Measurements from ENCODE around the gene SCO2.
"Not testable (repeated sequence)": the region's sequence is repeated elsewhere in the genome, so short reads cannot be mapped to it uniquely, and the experiment has no call there.

SCO2 gene

GRCh38 chr22:50550395-50550794 lies 25.0 kb upstream of the SCO2 start:
- no peak for DNase-seq

- DNase-seq = no peak
These were observed 23.8 kb upstream of the SCO2 start for GRCh38 chr22:50548921-50549790.

- DNase-seq = no peak
These were observed 22.9 kb upstream of the SCO2 start for GRCh38 chr22:50548040-50548920.

- DNase-seq = no peak
These were observed 22.0 kb upstream of the SCO2 start for GRCh38 chr22:50547263-50547985.

- DNase-seq = no peak
These were observed 21.2 kb upstream of the SCO2 start for GRCh38 chr22:50546326-50547262.

- no peak for DNase-seq
These were observed 20.3 kb upstream of the SCO2 start, which contains the start of gene KLHDC7B for GRCh38 chr22:50545522-50546325. Gene KLHDC7B, plus strand, starts transcription at chr22:50545899. Its CDS starts 345 bp downstream, at chr22:50546244.

GRCh38 chr22:50544746-50545253 lies 19.4 kb upstream of the SCO2 start:
- no peak for DNase-seq

GRCh38 chr22:50544078-50544745 lies 18.8 kb upstream of the SCO2 start:
- peak; percentile 90 for DNase-seq

GRCh38 chr22:50542416-50542927 lies 17.1 kb upstream of the SCO2 start:
- DNase-seq = peak; percentile 87

GRCh38 chr22:50541667-50542026 lies 16.2 kb upstream of the SCO2 start:
- DNase-seq = peak; percentile 90

GRCh38 chr22:50540381-50540780 lies 15.0 kb upstream of the SCO2 start:
- DNase-seq = no peak

GRCh38 chr22:50537765-50538164 lies 12.4 kb upstream of the SCO2 start:
- no peak for DNase-seq

GRCh38 chr22:50536226-50536625 lies 10.8 kb upstream of the SCO2 start:
- DNase-seq = no peak

- DNase-seq = no peak
These were observed 9.7 kb upstream of the SCO2 start for GRCh38 chr22:50535113-50535512.

- DNase-seq = not testable (repeated sequence)
These were observed 8.7 kb upstream of the SCO2 start for GRCh38 chr22:50533856-50534711.

- no peak for DNase-seq
These were observed 7.7 kb upstream of the SCO2 start for GRCh38 chr22:50532824-50533796.

- no peak for DNase-seq
These were observed 6.7 kb upstream of the SCO2 start for GRCh38 chr22:50531962-50532674.

Data from activated CD4-positive, alpha-beta T cell treated with anti-CD3 and anti-CD28 coated beads, Interleukin-2, amount 50 U/mL, for 16 hours (primary cell).